ENCODE measurements around the gene TVP23C.
"Not testable (repeated sequence)": the region's sequence is repeated elsewhere in the genome, so short reads cannot be mapped to it uniquely, and the experiment has no call there.

The TVP23C gene

GRCh38 chr17:15563375-15563857 is at the start of gene TVP23C:
TVP23C (minus strand) TSS chr17:15563483; CDS start chr17:15563448, 35 bp downstream.
- peak; percentile 62 for DNase-seq (ENCODE audit: low spot score)

GRCh38 chr17:15592960-15593359 is 29.7 kb upstream of the TVP23C start:
- DNase-seq (ENCODE audit: low spot score) = not testable (repeated sequence)

DNA sequence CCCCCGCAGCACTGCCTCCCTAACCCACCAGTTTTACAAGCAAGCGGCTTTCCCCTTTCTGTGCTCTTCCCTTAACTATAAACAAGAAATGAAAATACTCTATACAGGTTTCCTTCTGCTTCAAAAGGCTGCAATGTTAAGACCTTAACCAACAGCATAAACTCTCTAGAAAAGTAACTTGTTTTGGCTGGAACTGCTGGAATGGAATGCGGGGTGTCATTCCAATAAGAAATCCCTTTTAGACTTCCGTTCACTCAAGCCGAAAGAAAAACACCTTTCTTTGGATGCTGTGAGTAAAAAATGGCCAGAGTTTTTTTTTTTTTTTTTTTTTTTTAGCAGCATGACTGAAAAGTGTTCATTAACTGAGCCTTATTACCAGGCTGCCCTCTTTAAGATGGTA is 28.7 kb upstream of the TVP23C start:
- DNase-seq (ENCODE audit: low spot score) = not testable (repeated sequence)

GRCh38 chr17:15590844-15591243 is 27.6 kb upstream of the TVP23C start:
- DNase-seq (ENCODE audit: low spot score) = not testable (repeated sequence)

- not testable (repeated sequence) for DNase-seq (ENCODE audit: low spot score)
Observed at GRCh38 chr17:15589544-15590536, 26.6 kb upstream of the TVP23C start.

- not testable (repeated sequence) for DNase-seq (ENCODE audit: low spot score)
Observed at GRCh38 chr17:15588017-15588416, 24.7 kb upstream of the TVP23C start.

DNA sequence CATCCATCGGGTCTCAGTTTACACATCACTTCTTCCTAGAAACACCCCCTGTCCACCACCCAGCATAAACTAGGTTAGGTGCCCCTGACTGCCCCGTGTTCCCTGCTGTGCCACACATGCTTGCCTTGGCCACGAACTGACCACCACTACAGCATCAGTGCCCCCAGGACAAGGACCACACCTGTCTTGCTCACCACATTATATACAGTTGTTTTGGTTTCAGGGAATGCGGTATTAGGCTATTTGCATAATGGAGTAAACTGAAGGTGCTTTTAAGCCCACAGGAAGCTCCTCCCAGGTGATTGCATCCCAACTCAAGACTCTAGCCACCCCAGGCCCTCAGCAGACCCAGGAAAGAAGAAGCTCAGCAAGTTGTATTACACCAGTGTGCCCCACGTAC is 20.0 kb upstream of the TVP23C start:
- not testable (repeated sequence) for DNase-seq (ENCODE audit: low spot score)

DNA sequence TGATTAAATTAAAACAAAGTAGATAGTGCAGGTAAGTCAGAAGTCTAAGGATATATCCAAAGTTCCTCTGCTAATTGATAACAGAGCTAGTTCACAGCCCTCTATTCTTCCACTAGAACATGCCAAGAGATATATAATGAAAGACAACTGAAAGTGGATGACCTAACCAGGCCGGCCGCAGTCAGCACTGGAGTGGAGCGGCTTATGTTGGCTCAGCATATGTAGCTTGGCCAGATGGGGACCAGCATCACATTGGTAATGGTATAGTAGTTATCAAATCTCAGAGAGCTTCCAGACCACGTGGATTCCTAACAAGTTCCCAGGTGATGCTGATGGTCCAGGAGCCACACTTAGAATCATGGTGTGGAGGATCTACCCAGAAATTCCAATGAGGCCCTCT is 18.2 kb upstream of the TVP23C start:
- not testable (repeated sequence) for DNase-seq (ENCODE audit: low spot score)

DNA sequence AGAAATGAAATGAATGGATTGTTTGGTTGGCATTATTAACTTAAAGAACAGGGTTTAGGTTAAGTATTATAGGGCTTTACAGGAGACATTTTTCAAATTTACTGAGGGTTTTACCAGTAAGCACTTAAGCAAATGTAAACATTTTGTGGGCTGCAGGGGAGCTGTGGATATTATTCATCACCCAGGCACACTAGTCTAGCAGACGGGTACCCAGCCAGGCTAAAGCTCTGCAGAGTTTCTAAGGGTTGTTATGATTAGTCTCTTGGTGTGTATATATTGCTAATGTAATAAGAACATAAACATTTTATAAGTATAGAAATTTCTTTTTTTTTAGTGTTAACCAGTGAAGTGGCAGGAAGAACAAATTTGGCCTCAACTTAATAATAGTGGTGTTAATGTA is 13.6 kb upstream of the TVP23C start:
- DNase-seq (ENCODE audit: low spot score) = not testable (repeated sequence)

- not testable (repeated sequence) for DNase-seq (ENCODE audit: low spot score)
Observed at GRCh38 chr17:15574660-15575059, 11.4 kb upstream of the TVP23C start.

DNA sequence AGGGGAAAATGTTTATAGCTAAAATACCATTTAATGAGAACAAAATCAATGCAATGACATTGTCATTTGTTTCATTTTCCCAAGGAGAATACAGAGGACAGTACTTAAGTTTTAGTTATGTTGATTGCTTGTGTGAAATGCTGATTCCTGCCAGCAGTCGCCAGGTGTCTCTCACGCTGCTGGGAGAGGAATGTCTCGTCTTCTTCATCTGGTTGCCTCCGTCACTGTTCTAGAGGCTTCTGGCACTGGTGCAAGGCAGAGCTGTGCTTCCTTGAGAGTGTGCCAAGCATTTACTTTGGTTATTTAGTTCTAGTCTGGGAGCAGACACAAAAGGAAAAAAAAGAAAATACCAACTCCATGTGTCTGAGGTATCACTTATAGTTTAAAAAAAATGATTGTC is 10.6 kb upstream of the TVP23C start:
- DNase-seq (ENCODE audit: low spot score) = peak; percentile 15

DNA sequence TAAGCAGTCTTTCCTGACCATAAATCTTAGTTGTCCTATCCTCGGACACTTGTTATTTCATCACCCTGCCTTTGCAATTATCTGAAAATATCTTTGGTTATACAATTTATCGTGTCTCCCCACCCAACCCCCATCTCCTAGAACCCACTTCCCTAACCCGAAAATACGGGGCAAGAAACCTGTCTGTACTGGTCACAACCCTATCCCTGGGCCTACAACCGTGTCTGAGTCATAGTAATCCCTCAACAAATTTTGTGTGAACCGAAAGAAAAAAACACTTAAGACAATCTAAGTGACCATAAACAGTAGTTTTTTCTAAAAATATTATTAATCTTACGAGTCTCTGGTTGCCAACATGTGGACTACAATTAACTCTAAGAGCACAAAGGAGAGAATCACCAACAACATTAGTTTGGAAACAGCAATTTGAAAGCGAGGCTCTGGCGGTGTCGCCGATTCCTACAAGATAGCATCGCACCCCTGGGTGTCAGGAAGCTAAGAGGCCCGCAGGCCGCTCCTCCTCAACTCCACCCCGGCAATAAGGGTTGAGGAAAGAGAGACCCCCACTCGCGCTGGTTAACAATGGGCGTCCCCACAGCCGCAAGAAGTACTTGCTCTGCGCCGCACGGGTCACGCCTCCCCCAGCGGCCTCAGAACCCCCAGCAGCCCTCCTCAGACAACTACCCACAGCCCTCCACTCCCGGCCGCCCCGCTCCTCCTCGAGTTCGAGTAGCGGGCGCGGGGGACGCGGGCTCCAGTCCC is 489 bp downstream of the TVP23C start:
- not testable (repeated sequence) for DNase-seq (ENCODE audit: low spot score)

DNA sequence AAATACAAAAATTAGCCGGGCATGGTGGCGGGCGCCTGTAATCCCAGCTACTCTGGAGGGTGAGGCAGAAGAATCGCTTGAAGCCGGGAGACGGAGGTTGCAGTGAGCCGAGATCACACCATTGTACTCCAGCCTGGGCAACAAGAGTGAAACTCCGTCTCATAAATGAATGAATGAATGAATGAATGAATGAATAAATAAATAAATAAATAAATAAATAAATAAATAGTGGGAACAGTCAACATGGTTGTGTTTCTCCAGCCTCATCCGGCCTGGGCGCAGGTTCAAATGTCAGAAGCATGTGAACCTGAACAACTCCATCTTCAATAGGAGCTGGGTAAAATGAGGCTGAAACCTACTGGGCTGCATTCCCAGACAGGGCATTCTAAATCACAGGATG is 1.8 kb downstream of the TVP23C start:
- not testable (repeated sequence) for DNase-seq (ENCODE audit: low spot score)

GRCh38 chr17:15558403-15559105 is 4.7 kb downstream of the TVP23C start:
- DNase-seq (ENCODE audit: low spot score) = not testable (repeated sequence)

DNA sequence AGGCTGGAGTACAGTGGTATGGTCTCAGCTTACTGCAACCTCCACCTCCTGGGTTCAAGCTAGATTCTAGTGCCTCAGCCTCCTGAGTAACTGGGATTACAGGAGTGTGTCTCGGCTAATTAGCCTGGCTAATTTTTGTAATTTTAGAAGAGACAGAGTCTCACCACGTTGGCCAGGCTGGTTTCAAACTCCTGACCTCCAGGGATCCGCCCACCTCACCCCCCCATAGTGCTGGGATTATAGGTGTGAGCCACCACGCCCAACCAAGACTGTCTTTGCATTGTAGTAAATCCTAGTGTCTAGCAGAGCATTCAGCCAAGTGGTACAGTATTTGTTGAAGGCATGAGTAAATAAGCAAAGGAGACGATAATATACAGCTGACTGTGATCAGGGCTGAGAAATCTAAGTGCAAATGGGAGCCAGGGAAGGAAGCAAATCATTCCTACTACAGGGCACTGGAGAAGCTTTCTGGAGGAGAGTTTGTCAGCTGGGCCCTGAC is 5.9 kb downstream of the TVP23C start:
- not testable (repeated sequence) for DNase-seq (ENCODE audit: low spot score)

DNA sequence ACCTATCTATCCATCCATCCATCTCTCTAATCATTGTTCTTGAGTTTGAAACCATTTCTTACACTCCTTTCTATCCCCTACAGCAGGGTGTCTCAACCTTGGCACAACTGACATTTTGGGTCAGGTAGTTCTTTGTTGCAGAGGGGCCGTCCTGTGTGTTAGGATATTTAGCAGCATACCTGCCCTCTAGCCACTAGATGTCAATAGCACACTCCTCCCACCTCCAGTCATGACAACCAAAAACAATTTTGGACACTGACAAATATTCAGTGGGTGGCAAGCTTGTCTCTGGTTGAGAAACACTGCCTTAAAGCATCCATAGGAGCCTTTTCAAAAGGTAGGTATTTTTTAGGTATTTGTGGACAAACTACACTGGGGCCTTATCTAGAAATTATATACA is 10.4 kb downstream of the TVP23C start:
- DNase-seq (ENCODE audit: low spot score) = not testable (repeated sequence)

DNA sequence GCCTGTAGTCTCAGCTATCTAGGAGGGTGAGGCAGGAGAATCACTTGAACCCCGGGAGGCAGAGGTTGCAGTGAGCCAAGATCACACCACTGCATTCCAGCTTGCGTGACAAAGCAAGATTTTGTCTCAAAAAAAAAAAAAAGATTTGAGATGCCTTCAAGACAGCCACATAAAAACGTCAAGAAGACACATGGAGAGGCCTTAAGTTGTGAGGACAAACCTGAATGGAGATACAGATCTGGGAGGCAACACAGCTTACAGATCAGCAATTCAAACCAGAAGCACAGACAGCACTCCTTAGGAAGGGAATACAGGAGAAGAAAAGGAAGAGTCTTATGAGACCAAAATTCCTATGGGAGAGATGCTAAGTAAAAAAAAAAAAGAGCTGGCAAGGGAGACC is 13.7 kb downstream of the TVP23C start:
- not testable (repeated sequence) for DNase-seq (ENCODE audit: low spot score)

DNA sequence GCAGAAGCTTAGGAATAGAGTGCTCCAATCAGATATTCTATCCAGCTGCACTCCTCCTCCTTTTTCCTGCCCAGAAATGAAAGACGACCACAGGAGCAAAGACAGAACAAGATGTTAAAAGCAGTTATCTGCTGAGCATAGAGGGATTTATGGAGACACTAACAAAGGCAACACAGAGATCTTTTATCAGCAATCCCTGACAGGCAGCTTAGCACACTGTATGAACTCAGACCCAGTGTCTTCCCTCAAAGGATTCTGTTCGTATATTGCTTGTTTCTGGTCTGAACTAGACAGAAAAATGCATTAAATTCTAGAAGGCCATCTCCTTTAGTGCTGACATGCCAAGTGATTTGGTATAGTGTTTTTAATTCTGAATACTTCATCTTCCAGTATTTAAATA is 16.7 kb downstream of the TVP23C start:
- DNase-seq (ENCODE audit: low spot score) = not testable (repeated sequence)

- peak; percentile 20 for DNase-seq (ENCODE audit: low spot score)
Observed at GRCh38 chr17:15540371-15541219, 22.7 kb downstream of the TVP23C start.

GRCh38 chr17:15533122-15533521 is 30.2 kb downstream of the TVP23C start:
- DNase-seq (ENCODE audit: low spot score) = not testable (repeated sequence)

Measured in globus pallidus (tissue), 1 donor.